ENCODE measurements around the gene TBC1D8.

TBC1D8 gene

DNA sequence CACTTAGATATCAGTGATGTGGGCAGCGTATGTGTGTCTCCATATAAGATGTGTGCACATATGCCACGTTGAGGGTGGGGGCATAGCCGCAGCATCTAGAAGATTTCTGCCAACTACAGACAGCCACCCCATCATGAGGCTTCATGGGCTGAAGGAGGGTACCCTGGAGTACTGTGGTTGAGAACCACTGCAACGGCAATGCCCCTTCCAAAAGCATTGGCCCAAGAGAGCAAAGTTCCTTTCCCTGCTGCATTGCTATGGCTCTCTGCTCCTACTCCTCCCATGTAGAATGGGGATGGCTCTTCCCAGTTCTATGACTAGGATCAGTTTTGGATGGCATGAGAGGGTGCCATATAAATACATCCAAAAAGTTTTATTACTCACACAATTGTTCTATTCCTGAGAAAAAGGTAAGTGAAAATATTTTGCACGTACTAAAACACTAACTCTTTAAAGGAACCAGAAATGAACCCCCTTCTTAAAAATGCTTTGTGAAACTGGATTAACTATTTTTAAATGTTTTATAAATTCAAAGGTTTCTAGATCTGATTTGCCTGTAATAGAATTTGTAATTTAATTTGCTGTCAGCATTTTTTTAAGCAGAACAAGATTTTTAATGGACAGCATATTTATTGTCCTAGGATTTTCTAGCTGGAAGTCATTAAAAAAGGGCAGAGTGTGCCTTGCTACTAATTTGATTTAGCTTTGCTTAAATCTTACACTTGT lies 153.5 kb downstream of the TBC1D8 start:
- no peak for DNase-seq (ENCODE audit: low spot score)

DNA sequence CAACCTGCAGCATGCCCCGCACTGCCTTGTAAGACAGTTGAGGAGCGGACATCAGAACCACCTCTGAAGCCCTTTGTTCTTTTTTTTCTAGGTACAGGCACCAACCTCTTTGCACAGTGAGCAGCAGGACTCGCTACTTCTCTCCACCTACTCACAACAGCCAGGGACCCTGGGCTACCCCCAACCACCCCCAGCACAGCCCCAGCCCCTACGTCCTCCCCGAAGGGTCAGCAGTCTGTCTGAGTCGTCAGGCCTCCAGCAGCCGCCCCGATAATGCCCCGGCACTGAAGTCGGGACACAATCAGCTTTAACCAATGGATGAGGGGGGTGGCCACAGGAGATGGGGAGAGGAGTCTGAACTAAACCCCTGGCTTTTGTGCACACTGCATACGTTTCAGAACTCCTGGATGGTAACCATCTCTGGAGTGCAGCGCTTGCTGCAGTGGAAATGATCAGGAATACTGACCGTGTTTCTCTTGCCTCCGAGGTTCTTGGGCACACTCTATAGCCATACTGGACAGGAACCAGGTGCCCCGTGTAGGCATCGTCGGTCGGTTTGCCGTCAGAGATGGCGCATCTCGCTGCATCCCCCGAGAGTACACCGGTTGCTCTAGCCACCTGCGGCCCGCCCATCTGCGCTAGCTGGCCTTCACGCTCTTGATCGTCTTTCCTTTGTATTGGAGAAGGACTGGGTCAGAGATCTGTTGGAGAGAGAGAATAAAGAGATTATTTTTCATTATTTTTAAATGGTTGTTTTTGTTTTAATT lies 155.7 kb downstream of the TBC1D8 start:
- DNase-seq (ENCODE audit: low spot score) = no peak

DNA sequence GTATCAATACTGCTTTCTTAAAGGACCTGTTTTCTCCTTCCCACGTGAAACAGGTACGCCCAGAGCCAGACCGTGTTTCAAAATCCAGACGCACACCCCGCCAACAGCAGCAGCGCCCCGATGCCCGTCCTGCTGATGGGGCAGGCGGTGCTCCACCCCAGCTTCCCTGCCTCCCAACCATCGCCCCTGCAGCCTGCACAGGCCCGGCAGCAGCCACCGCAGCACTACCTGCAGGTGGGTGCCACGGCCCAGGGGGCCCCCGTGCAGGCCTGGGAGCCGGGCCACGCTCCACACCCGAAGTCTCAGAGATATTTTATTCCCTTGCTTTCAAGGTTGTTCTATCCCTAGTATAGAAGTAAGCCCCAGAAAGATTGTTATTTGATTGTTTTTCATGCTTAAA lies 157.9 kb downstream of the TBC1D8 start:
- DNase-seq (ENCODE audit: low spot score) = no peak

DNA sequence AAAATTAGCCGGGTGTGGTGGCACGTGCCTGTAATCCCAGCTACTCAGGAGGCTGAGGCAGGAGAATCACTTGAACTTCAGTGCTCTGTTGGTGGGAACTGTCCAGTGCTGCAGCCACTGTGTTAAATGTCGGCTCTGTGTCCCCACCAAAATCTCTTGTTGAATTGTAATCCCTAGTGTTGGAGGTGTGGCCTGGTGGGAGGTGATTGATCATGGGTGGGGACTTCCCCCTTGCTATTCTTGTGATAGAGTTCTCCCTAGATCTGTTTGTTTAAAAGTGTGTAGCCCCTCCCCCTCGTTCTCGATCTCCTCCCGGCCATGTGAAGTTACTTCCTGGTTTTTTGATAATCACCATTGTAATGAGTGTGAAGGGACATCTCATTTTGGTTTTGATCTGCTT lies 158.9 kb downstream of the TBC1D8 start:
- DNase-seq (ENCODE audit: low spot score) = no peak

DNA sequence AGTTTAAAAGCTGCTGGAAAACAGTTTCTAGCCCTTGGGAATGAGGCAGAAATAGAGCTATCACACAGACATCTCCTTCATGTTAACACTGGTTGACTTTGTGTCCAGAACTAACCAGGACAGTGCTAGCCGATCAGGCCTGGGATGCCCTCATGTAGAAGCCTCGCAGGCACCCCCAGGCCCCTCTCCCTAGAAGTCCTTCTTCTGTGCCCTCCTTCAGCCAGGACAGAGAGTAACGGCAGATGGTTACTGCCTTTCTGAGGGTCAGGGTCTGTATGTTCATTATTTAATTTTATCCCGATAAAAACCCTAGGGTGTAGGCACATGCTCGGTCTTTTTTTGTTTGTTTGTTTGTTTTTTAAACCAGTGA lies 159.8 kb downstream of the TBC1D8 start:
- DNase-seq (ENCODE audit: low spot score) = no peak

DNA sequence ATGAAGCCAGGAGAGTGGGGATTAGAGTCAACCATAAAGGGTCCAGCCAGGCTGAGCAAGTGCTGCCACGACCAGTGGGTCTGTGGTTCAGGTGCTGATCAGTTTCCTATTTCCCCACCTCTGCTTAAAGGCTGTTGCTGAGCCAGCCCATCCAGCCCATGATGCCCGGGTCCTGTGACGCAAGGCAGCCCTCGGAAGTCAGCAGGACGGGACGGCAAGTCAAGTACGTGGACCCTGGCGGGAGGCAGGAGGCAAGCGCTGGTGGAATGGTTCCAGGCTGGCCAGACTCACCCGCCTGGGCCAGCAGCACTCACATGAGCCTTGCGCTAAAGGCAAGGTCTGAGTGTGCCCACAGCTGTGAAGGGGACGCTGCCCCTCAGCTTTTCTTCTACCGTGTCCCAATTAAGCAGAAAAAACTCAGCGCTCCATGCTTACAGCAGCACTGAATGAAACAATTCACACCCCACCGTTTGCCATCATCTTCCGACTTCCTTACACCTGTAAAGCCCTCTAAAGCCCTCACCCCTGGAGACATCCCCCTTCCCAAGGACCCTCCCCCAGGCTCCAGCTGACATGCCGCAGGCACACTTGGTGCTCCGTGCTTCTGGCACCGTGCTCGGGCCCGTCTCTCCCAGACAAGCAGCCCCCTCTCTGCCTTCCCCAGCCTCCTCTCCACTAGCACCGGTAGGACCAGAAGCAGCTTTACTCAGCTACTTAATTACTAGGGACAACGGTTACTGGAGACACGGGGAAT lies 160.4 kb downstream of the TBC1D8 start:
- no peak for DNase-seq (ENCODE audit: low spot score)

DNA sequence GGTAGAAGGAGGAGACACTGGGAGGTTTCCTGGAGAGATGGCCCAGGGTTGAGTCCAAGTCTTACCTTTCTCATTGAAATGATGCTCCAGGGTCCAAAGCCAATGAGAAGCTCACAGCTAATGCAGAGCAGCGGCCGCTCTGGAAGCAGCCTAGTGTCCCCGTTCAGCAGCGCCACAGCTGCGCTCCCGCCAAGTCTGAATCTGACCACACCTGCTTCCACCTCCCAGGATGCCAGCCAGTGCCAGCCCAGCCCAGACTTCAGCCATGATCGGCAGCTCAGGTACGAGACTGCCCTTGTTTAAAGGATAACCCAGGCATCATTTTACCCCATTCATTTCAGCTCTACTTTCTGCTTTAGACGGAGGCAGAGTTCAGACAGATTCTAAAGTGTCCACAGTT lies 161.0 kb downstream of the TBC1D8 start:
- DNase-seq (ENCODE audit: low spot score) = no peak

DNA sequence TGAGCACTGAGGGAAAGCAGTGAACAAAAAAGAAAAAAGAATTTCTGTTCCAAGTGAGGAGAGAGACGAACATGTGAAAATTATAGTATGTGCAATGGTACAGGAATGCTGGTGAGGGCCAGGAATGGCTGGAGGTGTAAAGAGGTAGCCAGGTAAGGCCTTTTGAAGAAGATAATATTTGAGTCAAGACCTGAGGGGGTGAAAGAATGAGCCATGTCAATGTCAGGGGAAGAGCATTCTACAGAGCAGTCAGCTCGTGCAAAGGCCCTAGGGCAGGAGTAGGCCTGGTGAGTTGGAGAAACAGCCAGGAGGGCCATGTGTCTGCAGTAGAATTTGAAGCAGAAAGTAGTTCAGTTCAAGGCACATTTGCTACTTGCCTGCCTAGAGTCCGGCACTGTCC lies 161.5 kb downstream of the TBC1D8 start:
- no peak for DNase-seq (ENCODE audit: low spot score)

DNA sequence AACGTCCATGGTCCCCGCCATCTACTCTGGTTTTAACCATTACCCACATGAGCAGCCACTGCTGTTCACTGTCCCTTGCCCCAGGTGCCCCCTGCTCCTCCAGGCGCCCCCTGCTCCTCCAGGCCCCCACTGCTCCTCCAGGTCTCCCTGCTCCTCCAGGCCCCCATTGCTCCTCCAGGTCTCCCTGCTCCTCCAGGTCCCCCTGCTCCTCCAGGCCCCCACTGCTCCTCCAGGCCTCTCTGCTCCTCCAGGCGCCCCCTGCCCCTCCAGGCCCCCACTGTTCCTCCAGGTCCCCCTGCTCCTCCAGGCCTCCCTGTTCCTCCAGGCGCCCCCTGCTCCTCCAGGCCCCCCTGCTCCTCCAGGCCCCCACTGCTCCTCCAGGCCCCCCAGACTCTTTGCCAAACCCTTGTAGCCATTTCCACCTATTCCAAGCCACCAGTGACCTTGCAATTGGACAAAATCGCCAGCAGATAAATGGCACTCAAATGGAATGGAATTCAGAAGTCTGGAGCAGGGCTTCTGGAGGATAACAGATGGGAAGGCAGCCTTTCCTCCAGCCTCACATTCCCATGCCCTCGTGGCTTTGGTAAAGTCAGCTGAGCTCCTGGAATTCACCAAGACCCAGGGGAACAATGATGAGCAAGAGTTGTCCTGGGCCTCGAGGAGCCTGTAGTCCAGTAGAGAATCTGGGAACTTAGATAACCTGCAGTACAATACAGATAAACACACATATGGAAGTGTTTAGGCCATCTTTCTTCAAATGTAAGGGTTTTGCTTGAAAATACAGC lies 162.4 kb downstream of the TBC1D8 start:
- no peak for DNase-seq (ENCODE audit: low spot score)

DNA sequence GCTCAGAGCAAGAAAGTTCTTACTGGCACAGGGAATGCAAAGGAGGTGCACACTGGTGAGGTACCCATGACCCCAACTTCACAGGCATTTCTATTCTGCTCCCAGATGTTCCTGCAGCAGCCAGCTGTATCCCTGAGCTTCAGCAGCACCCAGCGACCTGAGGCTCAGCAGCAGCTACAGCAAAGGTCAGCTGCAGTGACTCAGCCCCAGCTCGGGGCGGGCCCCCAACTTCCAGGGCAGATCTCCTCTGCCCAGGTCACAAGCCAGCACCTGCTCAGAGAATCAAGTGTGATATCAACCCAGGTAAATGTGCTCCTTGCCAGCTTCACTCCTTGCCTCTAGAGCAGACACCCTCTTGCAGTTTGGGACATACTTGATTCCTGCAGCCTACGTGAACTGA lies 163.2 kb downstream of the TBC1D8 start:
- DNase-seq (ENCODE audit: low spot score) = no peak

DNA sequence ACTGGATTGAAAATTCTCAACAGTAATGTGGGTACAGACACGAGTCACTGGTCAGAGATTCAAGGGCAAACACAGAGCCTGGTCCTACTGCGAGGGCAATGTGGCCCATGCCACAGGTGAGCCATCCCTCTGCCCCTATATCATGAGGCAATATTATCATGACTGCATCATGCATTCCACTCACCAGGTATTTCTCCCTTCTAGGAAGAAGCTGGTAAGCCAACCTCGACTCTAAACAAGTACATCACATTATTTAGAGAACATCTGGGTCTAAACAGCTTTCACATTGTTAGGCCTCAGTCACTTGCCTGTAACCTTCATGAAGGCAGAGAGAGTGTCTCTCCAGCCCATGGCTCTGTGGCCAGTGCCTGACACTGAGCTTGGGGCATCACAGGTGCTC lies 163.6 kb downstream of the TBC1D8 start:
- no peak for DNase-seq (ENCODE audit: low spot score)

DNA sequence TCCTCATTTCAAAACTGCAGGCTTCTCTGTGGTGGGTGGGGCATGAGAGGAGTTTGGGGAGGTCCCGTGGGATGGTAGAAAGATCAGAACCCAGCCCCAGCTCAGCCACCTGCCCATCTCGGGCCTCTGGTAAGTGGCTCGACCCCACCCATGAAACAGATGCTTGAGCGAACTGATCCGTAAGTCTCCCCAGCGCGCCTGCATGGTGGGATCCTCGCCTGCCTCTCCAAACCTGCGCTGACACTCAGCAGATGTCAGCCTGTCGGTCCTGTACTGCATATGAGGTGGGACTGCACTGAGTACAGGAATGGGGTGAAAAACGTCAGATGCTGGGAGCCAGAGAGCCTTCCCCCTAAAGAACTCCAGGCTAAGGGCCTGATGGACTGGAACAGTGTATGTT lies 165.0 kb downstream of the TBC1D8 start:
- DNase-seq (ENCODE audit: low spot score) = no peak

DNA sequence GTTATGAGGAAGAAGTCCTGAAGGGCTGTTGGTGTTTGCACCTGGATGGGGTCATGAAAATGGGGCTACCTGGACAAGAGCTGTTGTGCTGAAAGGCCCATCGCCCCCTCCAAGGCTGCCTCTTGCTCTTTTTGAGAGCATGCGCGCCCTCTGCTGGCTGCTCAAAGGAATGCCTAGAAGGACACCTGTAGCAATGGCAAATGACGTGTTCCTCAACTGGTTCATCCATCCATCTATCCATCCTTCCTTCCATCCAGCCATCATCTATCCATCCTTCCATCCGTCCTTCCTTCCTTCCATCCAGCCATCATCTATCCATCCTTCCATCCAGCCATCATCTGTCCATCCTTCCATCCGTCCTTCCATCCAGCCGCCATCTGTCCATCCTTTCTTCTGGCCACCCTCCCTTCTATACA lies 166.3 kb downstream of the TBC1D8 start:
- peak; percentile 71 for DNase-seq (ENCODE audit: low spot score)

DNA sequence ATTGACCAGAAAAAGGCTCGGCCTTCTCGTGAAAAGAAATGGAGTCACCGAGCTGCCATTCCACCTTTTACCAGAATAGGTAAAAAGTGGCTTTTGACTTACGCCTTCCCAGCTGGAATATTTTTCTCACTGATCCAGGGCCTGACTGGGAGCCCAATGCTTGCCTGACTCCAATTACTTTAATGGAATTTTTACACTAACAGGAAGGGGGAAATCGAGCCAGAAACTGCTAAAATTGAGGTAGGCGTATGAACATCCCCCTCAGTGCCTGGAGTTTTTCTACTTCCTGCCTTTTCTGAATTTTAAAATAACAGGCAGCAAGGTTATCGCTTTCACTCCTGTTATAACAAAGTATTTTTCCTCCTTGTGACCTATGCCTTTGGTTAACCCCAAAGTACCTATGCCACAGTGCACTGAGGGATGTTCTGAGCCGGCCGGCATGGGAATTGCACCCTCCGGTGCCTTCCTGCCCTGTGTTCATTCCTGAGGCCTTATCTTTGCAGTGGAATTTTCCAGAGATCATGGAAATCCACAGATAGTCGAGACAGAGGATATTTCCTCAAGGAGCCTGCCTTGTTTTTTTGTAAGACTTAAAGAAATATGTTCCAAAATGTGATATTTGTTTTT lies 167.4 kb downstream of the TBC1D8 start:
- DNase-seq (ENCODE audit: low spot score) = no peak

DNA sequence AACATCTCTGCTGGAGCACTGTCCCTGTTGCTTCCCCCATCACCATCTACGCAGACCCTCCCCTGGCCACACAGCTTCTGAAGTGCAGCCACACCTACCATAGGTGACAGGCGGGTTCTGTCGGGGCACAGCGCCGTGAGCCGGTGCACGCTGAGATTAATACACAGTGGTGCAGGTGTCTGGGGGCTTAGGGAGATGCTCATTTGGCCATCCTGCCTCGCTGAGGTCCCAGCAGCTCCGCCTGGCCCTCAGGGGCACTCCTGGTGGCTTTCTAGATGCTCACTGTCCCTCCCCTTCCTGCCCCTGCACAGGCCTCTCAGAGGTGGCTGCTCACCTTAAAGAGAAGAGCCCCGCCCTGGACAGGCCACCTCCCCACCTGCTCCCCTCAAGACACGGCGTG lies 168.0 kb downstream of the TBC1D8 start:
- no peak for DNase-seq (ENCODE audit: low spot score)

DNA sequence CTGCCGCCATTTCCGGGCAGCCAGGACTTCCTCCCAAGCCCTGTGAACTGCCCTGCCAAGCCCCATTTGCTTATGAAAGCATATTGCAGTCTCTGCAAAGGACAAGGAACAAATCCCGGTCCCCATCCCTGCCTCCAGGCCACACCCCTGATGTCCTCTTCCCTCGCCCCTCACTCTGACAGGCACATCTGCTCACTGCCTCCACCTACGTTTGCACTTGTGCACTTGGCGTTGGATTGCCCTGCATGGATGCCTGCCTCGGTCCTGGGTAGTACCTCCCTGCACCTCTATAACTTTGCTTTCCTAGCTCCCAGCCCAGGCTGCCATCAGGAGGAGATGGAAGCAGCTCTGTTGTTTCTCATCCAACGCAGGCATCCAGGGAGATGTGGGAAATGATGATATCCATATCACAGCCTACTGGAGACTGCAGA lies 168.7 kb downstream of the TBC1D8 start:
- DNase-seq (ENCODE audit: low spot score) = no peak

DNA sequence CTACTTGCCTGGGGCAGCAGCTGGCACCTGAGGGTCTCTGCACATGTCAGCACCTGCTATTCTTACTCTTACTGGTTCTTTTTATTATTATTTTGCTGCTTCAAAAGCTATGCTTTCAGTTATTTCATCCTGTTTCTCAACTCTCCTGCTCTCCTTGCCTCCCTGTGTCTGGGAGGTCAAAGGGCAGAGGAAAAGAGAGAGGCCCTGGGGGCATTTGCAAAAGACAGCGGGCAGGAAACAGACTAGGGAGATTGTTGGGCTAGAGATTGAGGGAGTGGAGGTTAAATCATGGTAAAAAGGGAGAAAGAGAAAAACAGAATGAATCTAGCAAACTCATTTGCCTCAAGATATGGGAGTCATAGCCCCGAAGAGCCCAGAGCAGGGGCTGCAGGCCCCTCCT lies 170.2 kb downstream of the TBC1D8 start:
- no peak for DNase-seq (ENCODE audit: low spot score)

DNA sequence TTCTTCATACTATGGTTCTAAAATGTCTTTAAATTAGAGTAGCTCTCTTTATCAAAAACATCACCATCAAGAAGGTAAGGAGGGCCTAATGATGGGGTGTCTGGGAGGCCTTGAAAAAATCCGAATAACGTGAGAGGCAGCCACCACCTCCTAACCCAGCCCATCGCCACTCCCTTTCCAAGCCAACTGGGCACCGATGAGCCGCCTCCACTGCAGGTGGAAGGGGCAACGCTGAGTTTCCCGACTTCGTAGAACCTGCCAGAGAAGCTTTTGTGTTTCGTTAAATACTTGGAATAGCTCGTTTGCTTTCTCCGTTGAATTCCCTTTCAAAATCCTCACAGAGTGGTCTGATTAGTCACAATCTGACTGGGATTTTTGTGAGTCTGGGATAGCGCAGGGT lies 171.1 kb downstream of the TBC1D8 start:
- no peak for DNase-seq (ENCODE audit: low spot score)

DNA sequence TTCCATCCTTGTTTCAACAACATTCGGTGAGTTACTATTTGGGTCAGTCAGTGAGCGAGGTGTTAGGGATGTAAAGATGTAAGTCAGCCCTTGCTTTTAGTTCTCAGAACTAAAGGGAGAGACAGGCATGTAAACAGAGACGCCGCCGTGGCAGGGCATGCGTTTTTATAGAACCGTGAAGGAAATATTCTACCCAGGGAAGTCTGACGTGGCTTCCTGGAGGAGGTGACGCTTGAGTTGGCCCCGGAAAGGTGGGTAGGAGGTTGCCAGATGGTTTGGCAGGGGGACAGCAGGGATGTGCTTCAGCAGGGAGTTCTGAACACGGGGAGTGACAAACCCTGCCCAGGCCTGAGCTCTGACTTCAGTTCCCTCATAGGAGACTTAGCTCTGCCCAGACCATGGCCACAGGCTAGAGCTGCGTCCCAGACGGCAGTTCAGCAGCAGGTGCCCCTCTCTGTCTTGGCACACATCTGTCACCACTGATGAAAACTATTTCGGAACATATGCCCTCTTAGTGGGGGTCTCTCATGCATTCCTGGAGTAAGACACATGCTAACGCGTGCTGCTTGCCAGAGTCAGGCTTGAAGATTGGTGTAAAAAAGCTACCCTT lies 172.5 kb downstream of the TBC1D8 start:
- no peak for DNase-seq (ENCODE audit: low spot score)

DNA sequence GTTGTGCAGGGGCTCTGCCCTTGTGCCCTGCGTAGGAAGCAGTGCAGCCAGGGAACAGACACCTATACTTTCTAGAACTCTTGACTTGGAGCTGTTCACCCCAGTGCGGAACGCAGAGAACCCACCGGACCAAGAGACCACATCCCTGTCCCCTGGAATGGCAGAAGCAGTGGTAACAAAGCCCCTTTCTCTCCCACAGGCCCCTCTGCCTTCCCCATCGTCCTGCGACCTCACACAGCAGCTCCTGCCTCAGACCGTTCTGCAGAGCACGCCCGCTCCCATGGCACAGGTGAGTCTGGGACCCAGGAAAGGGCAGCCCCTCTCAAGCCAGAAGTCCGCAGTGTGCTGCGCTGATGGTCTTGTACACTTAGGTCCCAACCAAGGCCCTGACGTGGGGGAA lies 173.7 kb downstream of the TBC1D8 start:
- no peak for DNase-seq (ENCODE audit: low spot score)

DNA sequence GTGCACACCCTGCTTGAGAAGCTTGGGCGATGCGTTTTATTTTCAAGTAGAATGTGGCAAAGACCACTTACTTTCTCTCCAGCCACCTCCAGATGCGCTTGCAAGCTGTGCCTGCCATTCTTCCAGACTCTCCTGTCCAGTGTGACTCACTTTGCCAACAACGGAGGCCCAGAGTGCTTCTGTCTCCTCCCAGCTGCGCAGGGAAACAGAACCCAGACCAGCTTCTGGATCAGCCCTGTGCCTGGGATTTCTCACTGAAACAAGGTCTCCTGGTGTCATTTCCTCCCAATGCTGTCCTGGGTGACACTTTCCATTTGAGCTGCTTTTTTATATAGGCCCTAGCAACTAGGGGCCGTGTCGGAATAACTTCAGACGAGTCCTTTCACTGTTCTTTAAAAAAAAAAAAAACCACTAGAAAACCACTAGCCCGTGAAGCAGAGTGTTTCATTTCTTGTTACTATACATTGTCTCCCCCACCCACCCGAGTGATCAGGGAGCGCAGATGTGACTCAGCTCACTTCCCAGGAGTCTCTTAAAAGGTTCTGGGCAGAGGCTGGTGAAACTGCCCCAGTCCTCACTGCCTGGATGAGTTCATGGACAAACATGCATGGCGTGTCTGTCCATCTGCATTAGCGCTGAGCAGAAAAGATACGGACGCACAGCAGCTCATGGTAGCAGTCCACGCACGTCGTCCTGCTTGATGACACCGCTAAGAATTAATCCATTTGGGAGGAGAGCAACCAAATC lies 174.4 kb downstream of the TBC1D8 start:
- no peak for DNase-seq (ENCODE audit: low spot score)
